GM10266 (cell line): ENCODE data around the gene PIEZO1.
A peak's percentile ranks its signal among the peaks of the same experiment; 100 is the strongest.

ENCODE experiments used
- DNase-seq: peaks from one replicate; pipeline ENCODE4 v3.0.0; 2012; ENCODE audit errors: extremely low spot score
- TF ChIP-seq, protein P1 (sequence below): IDR thresholded peaks from 2 replicates; pipeline ENCODE4 v1.5.1; 2012; ENCODE audit warnings: mild to moderate bottlenecking, low read depth; ENCODE audit not compliant: control insufficient read depth, insufficient read depth; ENCODE audit errors: missing control alignments

The PIEZO1 gene

DNA sequence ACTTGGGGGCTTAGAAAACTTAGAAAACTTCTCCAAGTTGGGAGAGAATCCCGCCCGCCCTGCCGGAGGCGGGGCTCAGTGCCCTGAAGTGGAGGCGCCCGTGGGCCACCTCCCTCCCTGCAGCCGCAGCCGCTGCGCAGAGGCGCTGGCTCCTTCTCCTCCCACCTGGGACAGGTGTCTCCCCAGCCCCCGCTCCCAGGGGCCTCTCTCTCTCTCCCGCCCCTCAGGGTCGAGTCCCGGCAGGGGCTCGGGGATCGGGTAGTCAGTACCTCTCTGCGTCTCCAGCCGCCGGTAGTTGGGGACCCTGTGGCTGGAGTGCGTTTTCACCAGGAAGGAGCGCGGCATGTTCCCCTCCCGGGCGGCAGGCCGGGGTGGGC, 99.0 kb downstream of the PIEZO1 start:
- TF ChIP-seq, protein P1, sequence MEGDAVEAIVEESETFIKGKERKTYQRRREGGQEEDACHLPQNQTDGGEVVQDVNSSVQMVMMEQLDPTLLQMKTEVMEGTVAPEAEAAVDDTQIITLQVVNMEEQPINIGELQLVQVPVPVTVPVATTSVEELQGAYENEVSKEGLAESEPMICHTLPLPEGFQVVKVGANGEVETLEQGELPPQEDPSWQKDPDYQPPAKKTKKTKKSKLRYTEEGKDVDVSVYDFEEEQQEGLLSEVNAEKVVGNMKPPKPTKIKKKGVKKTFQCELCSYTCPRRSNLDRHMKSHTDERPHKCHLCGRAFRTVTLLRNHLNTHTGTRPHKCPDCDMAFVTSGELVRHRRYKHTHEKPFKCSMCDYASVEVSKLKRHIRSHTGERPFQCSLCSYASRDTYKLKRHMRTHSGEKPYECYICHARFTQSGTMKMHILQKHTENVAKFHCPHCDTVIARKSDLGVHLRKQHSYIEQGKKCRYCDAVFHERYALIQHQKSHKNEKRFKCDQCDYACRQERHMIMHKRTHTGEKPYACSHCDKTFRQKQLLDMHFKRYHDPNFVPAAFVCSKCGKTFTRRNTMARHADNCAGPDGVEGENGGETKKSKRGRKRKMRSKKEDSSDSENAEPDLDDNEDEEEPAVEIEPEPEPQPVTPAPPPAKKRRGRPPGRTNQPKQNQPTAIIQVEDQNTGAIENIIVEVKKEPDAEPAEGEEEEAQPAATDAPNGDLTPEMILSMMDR: no peak
- no peak for DNase-seq

DNA sequence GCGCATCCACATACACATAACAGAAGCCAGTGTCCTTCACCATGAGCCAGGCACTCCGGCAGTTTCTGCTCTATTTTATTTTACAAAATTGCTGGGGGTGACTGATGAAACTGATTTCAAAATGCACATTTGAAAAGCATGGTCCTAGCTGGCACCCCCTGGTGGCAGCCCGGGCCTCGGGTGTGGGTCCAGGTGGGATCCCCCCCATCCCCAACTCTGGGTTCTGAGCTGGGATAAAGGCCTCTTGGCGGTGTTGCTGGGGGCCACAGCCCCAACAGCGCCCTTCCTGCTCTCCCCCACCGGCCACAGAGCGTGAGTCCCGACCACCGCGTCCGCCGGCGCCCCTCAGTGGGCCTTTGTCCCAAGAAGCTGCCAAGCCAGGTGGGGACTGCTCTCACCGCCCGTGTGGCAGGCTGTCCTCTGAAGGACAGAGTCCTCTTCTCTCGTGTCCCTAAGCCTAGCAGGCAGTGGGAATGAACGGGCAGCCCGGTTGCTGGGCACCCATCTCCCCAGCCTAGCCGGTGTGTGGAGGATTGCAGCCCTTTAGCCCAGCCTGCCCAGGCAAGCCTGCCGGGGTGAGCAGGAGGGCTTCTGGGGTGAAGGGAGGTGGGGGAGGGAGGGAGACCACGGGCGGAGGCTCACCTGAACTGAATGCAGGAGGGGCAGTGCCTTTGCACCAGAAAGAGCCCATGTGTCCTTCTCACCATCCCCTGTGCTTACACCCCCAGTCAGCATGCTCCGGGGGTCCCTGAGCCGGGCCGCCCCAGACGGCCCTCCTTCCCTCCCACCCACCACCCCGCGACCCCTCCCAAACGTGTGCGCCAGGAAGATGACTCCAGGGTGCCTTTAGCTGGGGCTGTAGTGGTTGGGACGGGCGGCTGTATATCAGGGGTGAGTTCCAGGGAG, 99.6 kb downstream of the PIEZO1 start:
- TF ChIP-seq, protein P1: peak; percentile 50
- DNase-seq: no peak

DNA sequence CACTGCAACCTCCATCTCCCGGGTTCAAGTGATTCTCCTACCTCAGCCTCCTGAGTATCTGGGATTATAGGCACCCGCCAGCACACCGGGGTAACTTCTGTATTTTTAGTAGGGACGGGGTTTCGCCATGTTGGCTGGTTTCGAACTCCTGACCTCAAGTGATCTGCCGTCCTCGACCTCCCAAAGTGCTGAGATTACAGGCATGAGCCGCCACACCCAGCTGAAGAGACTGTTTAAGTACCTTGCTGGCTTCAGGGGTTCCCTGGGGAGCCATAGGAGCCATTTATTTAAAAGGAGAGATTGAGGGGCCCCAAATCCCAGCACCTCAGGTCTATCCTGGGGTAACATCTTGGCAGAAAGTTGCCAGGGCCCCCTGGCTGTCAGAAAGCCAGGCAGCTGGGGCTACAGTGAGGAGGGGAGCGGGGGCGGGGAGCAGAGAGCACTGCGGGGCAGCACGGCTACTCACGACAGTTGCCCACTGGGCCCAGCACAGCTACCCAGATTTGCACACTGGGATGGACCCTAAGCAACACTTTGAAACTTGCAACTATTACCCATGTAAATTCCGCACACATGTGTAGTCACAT, 100.4 kb downstream of the PIEZO1 start:
- TF ChIP-seq, protein P1: no peak
- DNase-seq: no peak

DNA sequence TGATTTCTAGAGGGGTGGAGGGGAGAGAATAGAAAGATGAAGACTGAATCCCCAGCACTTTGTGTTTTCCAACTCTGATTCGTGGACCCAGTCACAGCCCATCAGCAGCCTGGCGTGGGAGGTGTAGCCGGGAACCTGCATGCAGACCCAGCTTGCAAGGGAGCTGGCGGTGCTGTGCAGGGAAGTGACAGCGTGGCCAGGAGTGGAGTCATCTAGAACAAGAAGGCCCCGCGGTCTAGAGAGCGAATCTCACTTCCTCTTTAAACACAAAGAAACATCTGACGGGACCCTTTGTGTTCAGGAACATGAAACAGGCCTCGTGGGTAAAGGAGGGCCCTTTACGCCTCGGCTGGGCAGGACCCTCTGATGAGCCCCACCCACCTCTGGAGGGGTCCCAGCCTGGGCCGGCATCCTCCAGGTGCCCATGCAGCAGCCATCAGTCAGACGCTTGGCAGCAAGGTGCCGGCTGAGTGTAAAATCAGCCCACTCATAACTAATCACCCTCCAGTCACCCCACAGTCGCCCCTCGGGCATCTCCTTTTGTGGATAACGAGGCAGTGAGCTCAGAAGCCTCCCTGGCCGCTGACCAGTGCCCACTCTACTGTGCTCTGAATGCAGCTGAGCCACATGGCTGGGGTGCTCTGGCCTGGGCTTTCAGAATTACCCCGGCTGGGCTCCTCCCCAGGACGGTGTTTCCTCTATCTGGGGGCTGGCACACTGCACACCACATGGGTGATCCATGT, 103.1 kb downstream of the PIEZO1 start:
- TF ChIP-seq, protein P1: no peak
- peak; percentile 93 for DNase-seq

DNA sequence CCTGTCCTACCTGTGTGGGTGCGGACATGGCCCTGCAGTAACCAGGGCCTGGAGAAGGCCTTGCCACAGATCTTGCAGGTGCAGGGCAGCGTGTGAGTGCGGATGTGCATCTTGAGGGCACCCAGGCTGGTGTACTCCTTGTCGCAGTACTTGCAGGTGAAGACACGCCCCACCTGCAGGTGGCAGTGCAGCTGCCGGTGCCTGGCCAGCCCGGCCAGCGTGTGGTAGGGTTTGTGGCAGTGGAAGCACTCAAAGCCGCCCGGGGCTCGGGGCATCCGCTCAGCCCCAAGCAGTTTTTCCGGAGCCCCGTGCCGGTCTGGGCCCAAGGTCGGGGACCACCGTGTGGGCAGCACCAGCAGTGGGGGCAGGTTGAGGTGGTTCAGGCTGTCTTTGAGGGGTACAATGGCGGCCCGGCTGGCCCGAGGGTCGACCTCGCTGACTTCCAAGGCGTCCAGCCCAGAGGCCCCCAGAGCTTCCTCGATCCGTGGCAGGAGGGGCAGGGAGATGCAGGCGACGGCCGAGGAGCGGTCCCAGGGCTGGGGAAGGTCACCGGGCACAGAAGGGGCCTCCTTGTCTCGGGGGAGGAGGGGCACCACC, 103.8 kb downstream of the PIEZO1 start:
- no peak for DNase-seq
- TF ChIP-seq, protein P1: peak; percentile 59

DNA sequence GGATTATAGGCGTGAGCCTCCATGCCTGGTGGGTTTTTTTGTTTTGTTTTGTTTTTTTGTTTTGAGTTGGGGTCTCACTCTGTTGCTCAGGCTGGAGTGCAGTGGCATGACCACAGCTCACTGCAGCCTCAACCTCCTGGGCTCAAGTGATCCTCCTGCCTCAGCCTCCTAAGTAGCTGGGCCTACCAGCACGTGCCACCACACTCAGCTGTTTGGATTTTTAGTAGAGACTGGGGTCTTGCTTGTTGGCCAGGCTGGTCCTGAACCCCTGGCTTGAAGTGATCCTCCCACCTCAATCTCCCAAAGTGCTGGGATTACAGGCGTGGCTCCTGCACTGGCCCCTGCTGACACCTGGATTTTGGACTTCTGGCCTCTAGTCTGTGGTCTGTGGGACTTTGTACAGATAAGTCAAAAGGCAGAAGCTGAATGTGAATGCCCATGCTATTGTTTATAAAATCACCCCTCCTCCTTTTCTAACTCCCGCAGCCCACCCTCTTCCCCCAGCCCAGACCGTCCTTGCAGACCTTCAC, 104.4 kb downstream of the PIEZO1 start:
- no peak for DNase-seq
- TF ChIP-seq, protein P1: no peak
